Effector memory CD8-positive, alpha-beta T cell (primary cell): ENCODE data around the gene GMPS.
"Not testable (repeated sequence)": the region's sequence is repeated elsewhere in the genome, so short reads cannot be mapped to it uniquely, and the experiment has no call there.

ENCODE experiments used
- ATAC-seq: fragments of 150-1000 bp; cut with Tn5 transposase; replicated peaks from 2 replicates; pipeline ENCODE4 v1.10.0; 2021; ENCODE audit warnings: mild to moderate bottlenecking, moderate library complexity
- DNase-seq, 3 experiments: peaks; one replicate each; pipeline ENCODE4 v3.0.0; 2021
- H3K27ac Mint-ChIP-seq, 2 donors: one replicate each; pipeline ENCODE4 v1.8.0; 2022; ENCODE audit warnings: mild to moderate bottlenecking in 2 of 2, mixed read lengths in 2 of 2, moderate library complexity in 2 of 2
- H3K27me3 Mint-ChIP-seq, 2 donors: one replicate each; pipeline ENCODE4 v1.8.0; 2022; ENCODE audit warnings: mixed read lengths in 2 of 2
- H3K36me3 Mint-ChIP-seq: one replicate; pipeline ENCODE4 v1.8.0; 2022; ENCODE audit warnings: mild to moderate bottlenecking, moderate library complexity, mixed read lengths; ENCODE audit not compliant: insufficient read depth
- H3K4me1 Mint-ChIP-seq, 2 donors: one replicate each; pipeline ENCODE4 v1.8.0; 2022; ENCODE audit warnings: low read depth in 2 of 2, mixed read lengths in 2 of 2
- H3K4me3 Mint-ChIP-seq, 2 donors: one replicate each; pipeline ENCODE4 v1.8.0; 2022; ENCODE audit warnings: mild to moderate bottlenecking in 2 of 2, mixed read lengths in 2 of 2, moderate library complexity in 2 of 2
- H3K9me3 Mint-ChIP-seq, 2 donors: one replicate each; pipeline ENCODE4 v1.8.0; 2022; ENCODE audit warnings: mixed read lengths in 2 of 2

GMPS gene

DNA sequence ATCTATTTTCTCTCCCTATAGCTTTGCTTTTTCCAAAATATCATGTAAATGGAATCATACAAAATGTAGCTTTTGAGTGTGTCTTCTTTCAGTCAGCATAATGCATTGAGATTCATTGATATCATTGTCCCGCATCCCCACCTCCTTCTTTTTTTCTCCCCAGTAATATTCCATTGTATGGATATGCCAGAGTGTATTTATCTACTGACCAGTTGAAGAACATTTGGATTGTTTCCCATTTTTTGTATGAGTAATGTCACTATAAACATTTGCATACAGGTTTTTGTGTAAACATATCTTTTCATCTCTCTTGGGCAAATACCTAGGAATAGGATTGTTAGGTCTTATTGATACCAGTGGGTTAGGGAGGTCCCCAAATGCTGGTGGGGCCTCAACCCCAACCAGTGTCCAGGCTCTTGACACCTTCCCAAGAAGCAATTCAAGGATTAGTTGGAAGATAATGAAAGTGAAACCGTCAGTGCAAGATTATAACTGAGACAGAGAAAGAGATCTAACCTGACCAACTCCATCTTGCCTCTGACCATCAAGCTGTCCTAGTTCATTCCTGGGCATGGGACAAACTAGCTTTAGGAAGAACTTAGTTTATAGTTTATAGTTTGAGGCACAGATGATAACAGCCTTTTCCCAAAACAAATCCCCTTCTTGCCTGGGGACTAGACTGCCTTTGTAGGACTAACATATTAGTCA is 8.8 kb upstream of the GMPS start:
- Mint-ChIP-seq H3K9me3 (no peaks in the 10 kb centered on the region), H3K4me3 (peak overlapping the region in 1 of 2 donors; percentile 60), H3K27ac (peak overlapping the region; percentile 91 to 94), H3K4me1 (peaks cover 7 to 23% of the 10 kb centered on the region in 2 donors), H3K36me3 (peaks cover 7% of the 10 kb centered on the region), H3K27me3 (no peaks in the 10 kb centered on the region)
- no peak for DNase-seq
- no peak for ATAC-seq

DNA sequence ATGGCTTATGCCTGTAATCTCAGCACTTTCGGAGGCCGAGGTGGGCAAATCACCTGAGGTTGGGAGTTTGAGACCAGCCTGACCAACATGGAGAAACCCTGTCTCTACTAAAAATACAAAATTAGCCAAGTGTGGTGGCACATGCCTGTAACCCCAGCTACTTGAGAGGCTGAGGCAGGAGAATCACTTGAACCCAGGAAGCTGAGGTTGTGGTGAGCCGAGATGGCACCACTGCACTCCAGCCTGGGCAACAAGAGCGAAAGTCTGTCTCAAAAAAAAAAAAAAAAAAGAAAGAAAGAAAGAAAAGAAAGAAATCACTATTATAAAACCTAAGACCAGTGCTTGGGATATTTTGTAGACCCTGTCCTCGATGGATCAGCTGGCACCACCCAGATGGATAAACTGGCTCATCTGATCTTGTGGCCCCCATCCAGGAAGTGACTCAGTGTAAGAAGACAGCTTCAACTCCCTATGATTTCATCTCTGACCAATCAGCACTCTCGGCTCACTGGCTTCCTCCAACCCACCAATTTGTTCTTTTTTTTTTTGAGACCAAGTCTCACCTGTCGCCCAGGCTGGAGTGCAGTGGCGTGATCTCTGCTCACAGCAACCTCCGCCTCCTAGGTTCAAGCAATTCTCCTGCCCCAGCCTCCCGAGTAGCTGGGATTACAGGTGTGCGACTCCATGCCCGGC is 8.0 kb upstream of the GMPS start:
- peak overlapping the region; percentile 91 to 94 for H3K27ac Mint-ChIP-seq
- ATAC-seq = peak; percentile 96
- H3K27me3 Mint-ChIP-seq = not testable (repeated sequence)

DNA sequence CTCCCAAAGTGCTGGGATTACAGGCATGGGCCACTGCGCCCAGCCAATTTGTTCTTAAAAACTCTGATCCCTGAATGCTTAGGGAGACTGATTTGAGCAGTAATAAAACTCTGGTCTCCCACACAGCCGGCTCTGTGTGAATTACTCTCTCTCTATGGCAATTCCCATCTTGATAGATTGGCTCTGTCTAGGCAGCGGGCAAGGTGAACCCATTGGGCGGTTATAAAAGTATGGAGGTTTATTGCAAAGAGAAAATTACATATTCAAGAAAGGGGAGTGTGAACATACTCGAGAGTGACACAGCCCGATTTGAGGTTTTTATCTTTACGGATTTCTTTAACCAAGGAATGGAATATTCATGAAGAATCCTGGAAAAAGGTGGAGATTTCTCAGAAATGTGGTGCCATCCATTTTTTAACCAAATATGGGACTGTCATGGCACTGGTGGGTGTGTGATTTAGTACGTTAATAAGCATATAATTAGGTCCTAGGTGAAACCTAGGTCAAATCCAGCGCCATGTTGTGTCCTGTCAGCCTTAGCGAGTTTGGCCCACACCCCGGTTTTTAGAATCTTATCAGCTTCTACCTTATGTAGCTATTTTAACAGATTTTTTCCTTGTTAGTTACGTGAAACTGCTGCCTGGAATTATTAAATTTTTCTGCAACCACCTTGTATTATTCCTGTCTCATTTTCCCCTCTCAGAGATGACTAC is 7.2 kb upstream of the GMPS start:
- peaks cover 7% of the 10 kb centered on the region for H3K36me3 Mint-ChIP-seq
- H3K4me3 Mint-ChIP-seq = peak overlapping the region; percentile 57 to 60
- H3K27me3 Mint-ChIP-seq = no peaks in the 10 kb centered on the region
- ATAC-seq (no peak), DNase-seq (no peak)
- H3K9me3 Mint-ChIP-seq = no peaks in the 10 kb centered on the region
- H3K4me1 Mint-ChIP-seq = peaks cover 7 to 23% of the 10 kb centered on the region in 2 donors
- H3K27ac Mint-ChIP-seq = peak overlapping the region; percentile 91 to 94

More for the DNA sequence above, 8.0 kb upstream of the GMPS start:
- peak; percentile 48 to 56 (median 53) for DNase-seq
- not testable (repeated sequence) for H3K9me3 Mint-ChIP-seq, H3K36me3 Mint-ChIP-seq
- Mint-ChIP-seq H3K4me1 (peaks cover 7 to 23% of the 10 kb centered on the region in 2 donors), H3K4me3 (peak overlapping the region; percentile 57 to 60)

DNA sequence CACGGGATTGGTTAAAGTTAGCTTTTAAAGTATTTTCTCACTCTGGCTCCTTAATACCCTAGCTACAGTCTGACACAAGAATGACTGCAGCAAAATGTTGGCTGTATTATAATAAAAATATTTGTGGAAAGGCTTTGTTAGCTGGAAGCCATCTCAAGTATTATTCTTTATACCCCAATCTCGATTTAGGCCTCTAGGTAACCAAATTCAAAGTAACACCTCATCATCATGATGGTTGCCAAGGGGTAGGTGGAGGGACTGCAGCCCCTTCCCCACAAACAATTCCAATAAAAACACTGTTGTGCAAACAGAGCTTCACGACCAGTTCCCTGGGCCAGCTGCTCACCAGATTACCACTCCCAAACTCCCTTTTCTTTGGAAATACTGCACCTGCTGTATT is 759 bp upstream of the GMPS start:
- Mint-ChIP-seq H3K27ac (peak overlapping the region; percentile 90 to 94), H3K9me3 (no peaks in the 10 kb centered on the region), H3K4me1 (peaks cover 9 to 24% of the 10 kb centered on the region in 2 donors), H3K36me3 (no peaks in the 10 kb centered on the region), H3K27me3 (no peaks in the 10 kb centered on the region), H3K4me3 (peak overlapping the region; percentile 84 to 86)
- DNase-seq (no peak), ATAC-seq (no peak)

DNA sequence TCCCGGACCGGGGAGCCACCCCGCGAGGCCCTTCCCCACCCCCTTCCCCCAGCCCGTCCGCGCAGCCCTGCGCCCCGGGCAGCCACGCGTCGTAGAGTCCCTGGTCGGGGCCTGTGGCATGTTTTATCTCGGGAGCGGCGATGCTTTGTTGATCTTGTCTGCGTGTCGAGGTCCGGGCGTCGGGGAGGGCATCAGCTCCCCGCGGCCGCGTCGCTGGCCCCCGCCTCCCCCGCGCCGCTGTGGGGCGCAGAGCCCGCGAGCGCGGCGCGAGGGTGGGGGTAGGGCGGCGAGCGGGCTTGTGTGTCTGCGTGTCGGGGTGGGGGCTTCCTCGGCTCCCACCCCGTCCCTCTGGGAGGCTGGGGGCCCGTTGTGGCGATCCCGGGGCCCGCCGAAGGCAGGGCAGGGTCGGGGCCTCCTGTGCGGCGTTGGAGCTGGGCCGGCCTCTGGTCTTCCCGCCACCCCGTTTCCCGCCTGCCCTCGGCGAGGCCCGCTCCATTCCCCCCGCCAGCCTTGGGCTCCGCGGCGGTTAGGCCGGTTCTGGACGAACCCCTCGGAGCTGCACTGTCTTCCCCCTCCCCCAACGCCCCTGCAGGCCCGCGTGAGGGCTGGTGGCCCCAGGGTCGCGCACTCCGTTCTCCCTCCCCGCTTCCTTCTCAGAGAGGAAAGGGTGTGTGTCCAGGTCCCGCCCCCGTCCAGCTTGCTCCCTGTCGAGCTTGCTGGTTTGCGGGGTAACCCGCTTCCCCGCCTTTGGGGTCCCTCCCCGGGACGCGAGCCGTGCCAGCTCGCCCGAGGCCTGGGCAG is 695 bp downstream of the GMPS start:
- ATAC-seq (peak; percentile 16), DNase-seq (peak; percentile 15 to 19 (median 18))
- H3K27me3 Mint-ChIP-seq = no peaks in the 10 kb centered on the region
- peak overlapping the region; percentile 84 to 86 for H3K4me3 Mint-ChIP-seq
- peaks cover 15 to 35% of the 10 kb centered on the region in 2 donors for H3K4me1 Mint-ChIP-seq
- H3K9me3 Mint-ChIP-seq = no peaks in the 10 kb centered on the region
- no peaks in the 10 kb centered on the region for H3K36me3 Mint-ChIP-seq
- peak overlapping the region; percentile 82 to 94 for H3K27ac Mint-ChIP-seq

DNA sequence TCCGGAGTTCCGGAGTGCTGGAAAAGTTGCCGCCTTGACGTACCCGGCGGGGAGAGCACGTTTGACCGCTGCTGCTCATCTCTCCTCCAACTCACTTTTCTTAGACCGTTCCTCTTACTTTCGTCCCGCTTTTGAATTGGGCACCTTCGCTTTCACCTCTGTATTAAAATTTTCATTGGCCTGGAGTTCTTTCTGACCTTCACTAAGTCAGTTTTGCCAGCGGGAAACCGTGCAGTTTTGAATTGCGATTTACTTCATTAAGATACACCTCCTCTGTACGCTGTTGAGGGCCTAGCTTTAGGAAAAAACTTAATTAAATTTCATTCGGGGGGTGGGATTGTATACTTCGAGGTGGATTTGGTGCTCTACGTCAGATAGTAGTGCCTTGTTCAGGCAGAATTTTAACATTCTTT is 1.3 kb downstream of the GMPS start:
- ATAC-seq = no peak
- Mint-ChIP-seq H3K9me3 (no peaks in the 10 kb centered on the region), H3K4me1 (peaks cover 15 to 37% of the 10 kb centered on the region in 2 donors), H3K4me3 (peak overlapping the region; percentile 84 to 86), H3K27me3 (no peaks in the 10 kb centered on the region), H3K27ac (peak overlapping the region; percentile 82 to 94), H3K36me3 (no peaks in the 10 kb centered on the region)
- DNase-seq = no peak

DNA sequence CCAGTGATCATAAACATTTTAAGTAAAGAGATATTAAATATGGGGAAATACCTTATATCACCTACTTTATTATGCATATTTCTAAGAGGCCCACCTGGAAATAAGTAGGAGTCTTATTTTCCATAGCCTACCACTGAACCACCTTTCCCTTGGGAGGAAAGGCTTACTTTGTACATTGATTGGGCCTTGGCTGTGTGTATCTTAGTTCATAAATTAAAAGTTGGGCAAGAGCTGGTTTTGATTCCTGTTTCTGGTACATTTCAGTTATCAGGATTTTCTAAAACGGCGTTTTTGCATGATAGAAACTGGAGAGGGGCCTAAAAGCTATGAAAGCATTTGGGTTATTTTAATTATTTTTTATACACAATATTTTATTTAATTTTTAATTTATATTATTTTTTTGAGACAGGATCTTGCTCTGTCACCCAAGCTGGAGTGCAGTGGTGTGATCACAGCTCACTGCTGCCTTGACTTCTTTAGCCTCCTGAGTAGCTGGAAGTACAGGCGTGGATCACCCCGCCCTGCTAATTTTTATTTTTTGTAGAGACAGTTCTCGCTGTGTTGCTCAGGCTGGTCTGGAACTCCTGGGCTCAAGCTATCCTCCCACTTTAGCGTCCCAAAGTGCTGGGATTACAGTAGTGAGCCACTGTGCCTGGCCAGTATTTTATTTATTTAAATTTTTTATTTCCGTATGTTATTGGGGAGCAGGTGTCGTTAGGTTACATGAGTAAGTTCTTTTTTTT is 2.6 kb downstream of the GMPS start:
- peaks cover 22 to 49% of the 10 kb centered on the region in 2 donors for H3K4me1 Mint-ChIP-seq
- H3K36me3 Mint-ChIP-seq = peaks cover 3% of the 10 kb centered on the region
- DNase-seq (no peak), ATAC-seq (no peak)
- no peak overlapping the region for H3K27ac Mint-ChIP-seq
- H3K9me3 Mint-ChIP-seq = no peaks in the 10 kb centered on the region
- no peaks in the 10 kb centered on the region for H3K27me3 Mint-ChIP-seq
- H3K4me3 Mint-ChIP-seq = peak overlapping the region in 1 of 2 donors; percentile 86

DNA sequence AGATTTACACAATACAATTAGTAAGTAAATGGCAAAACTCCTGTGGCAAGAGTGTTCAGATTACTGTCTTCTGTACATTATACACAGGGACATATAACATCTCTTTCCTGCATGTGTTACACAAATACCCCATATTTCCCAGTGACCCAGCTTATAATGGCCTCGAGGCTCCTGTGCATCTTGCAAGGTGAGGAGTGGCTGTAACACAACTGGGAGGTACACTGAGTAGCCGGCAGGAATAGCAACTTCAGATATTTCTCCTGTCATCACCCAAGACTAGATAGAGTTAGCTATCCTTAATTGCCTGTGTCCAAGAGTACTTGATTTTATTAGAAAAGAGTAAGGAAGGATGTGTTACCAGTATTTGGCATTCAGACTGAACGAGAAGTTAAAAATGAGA is 5.6 kb downstream of the GMPS start:
- peaks cover 10% of the 10 kb centered on the region for H3K36me3 Mint-ChIP-seq
- DNase-seq (no peak), ATAC-seq (no peak)
- no peaks in the 10 kb centered on the region for H3K27me3 Mint-ChIP-seq
- H3K27ac Mint-ChIP-seq = no peak overlapping the region
- no peak overlapping the region for H3K4me3 Mint-ChIP-seq
- peaks cover 27 to 52% of the 10 kb centered on the region in 2 donors for H3K4me1 Mint-ChIP-seq
- no peaks in the 10 kb centered on the region for H3K9me3 Mint-ChIP-seq

DNA sequence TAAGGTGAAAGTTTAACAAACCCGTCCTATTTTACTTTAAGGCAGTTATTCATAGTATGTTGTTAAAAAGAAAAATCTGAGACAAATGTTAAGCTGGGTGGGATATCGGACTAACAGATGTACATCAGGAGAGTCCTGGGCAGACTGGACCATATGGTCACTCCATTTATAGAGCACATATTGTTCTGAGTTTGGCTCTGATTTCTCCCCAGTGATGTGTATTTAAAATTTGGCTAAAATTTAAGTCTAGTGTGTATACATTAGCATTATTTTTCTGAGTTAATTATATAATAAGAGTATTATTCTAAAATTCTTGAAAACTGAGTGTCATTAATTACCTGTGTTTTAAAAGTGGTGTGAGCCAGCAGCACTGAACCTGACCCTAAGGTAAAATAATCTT is 6.1 kb downstream of the GMPS start:
- no peaks in the 10 kb centered on the region for H3K27me3 Mint-ChIP-seq
- H3K4me1 Mint-ChIP-seq = peaks cover 27 to 56% of the 10 kb centered on the region in 2 donors
- H3K27ac Mint-ChIP-seq = no peak overlapping the region
- DNase-seq = no peak
- no peaks in the 10 kb centered on the region for H3K9me3 Mint-ChIP-seq
- no peak overlapping the region for H3K4me3 Mint-ChIP-seq
- no peak for ATAC-seq
- H3K36me3 Mint-ChIP-seq = peaks cover 10% of the 10 kb centered on the region

DNA sequence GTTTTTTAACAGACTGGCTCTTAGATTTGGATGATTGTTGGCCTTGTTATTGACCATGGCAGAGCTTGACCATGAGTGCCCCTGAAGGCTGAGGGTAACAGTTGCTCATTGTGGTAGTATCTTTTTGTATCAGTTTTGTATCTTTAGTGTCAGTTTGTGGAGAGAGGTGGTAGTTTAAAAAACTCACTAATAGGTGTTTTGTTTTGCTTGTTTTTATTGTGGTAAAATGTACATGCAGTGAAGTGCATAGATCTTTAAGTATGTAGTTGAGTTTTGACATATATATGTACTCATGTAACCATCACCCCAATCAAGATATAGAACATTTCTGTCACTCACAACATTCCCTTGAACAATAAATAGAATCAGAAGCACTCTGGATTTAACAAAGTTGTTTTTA is 9.8 kb downstream of the GMPS start:
- H3K36me3 Mint-ChIP-seq = peaks cover 12% of the 10 kb centered on the region
- H3K9me3 Mint-ChIP-seq = no peaks in the 10 kb centered on the region
- H3K27me3 Mint-ChIP-seq = no peaks in the 10 kb centered on the region
- no peak overlapping the region for H3K27ac Mint-ChIP-seq
- DNase-seq (no peak), ATAC-seq (no peak)
- no peak overlapping the region for H3K4me3 Mint-ChIP-seq
- H3K4me1 Mint-ChIP-seq = peaks cover 29 to 48% of the 10 kb centered on the region in 2 donors

DNA sequence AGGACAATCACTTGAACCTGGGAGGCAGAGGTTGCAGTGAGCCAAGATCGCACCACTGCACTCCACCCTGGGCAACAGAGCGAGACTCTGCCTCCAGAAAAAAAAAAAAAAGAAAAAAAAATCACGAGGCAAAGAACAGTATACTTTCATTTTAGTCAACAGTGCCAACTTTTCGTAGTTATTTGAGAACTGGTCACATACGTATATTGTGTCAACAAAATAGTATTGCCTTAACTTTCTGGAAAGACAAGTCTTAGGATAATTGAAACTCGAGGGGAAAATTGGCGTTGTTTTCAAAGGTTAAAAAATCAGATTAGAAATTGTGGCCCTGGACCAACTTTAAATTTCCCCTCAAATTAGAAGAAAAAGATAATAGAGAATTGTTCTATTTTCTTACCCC is 13.8 kb downstream of the GMPS start:
- Mint-ChIP-seq H3K9me3 (no peaks in the 10 kb centered on the region), H3K27ac (no peak overlapping the region), H3K4me1 (peaks cover 29 to 39% of the 10 kb centered on the region in 2 donors), H3K27me3 (no peaks in the 10 kb centered on the region), H3K4me3 (no peak overlapping the region), H3K36me3 (peaks cover 11% of the 10 kb centered on the region)
- ATAC-seq (no peak), DNase-seq (no peak)

DNA sequence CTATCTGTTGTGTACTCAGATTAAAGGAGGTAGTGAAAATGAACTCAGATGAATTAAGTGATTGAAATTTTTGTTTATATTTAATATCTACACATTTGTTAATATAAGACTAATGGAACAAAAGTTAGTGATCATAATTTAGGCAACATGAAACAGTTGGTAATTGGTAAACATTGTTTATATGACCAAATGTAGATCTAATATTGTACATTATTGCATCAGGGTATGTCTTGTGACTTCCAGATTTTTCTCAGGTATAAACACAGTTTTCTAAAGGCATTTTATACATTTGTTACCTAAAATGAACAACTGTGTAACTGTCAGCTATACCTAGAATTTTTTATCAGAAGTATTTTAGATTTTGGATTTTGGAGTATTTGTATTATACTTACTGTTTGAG is 14.8 kb downstream of the GMPS start:
- peaks cover 31 to 42% of the 10 kb centered on the region in 2 donors for H3K4me1 Mint-ChIP-seq
- H3K4me3 Mint-ChIP-seq = no peak overlapping the region
- H3K27ac Mint-ChIP-seq = no peak overlapping the region
- H3K27me3 Mint-ChIP-seq = no peaks in the 10 kb centered on the region
- DNase-seq (no peak), ATAC-seq (no peak)
- no peaks in the 10 kb centered on the region for H3K9me3 Mint-ChIP-seq
- H3K36me3 Mint-ChIP-seq = peaks cover 11% of the 10 kb centered on the region
